GM12878 (cell line): ENCODE measurements around the gene ADAMTSL4. TPM values are rescaled to one million over a fixed set of nuclear protein-coding genes. Genes with fewer than 3 reads are reported as not detected.
A peak's percentile ranks its signal among the peaks of the same experiment; 100 is the strongest.

Experiments used
- BHLHE40 ChIP-seq, 2 experiments: fragments of 450-650 bp in 1 of 2; IDR thresholded peaks; 2 replicates each; pipeline ENCODE4 v1.6.1; 2011 to 2017; ENCODE audit warnings: low read depth in 2 of 2, borderline replicate concordance in 1 of 2, improper control_type of control experiment in 1 of 2, low read length in 1 of 2, mild to moderate bottlenecking in 1 of 2
- EED ChIP-seq: sonication (generic); IDR thresholded peaks from 2 replicates; pipeline ENCODE4 v1.6.1; 2016; ENCODE audit warnings: antibody characterized with exemption, low read depth
- ELK1 ChIP-seq: IDR thresholded peaks from 2 replicates; pipeline ENCODE4 v1.6.1; 2012; ENCODE audit warnings: low read depth, low read length, improper control_type of control experiment
- GABPA ChIP-seq: IDR thresholded peaks from 2 replicates; pipeline ENCODE4 v1.6.1; 2014; ENCODE audit warnings: antibody characterized with exemption, low read depth, mild to moderate bottlenecking, inconsistent platforms
- HSF1 ChIP-seq: fragments of 150-350 bp; IDR thresholded peaks from 2 replicates; pipeline ENCODE4 v1.6.1; 2014; ENCODE audit warnings: mild to moderate bottlenecking, low read depth, low read length
- IRF5 ChIP-seq: fragments of 450-650 bp; IDR thresholded peaks from 2 replicates; pipeline ENCODE4 v1.6.1; 2017; ENCODE audit warnings: borderline replicate concordance
- LARP7 ChIP-seq: fragments of 450-650 bp; IDR thresholded peaks from 2 replicates; pipeline ENCODE4 v1.6.1; 2017; ENCODE audit warnings: mild to moderate bottlenecking
- MAX ChIP-seq: IDR thresholded peaks from 2 replicates; pipeline ENCODE4 v1.6.1; 2012; ENCODE audit warnings: low read depth, low read length, improper control_type of control experiment
- NFIC ChIP-seq: IDR thresholded peaks from 2 replicates; pipeline ENCODE4 v1.6.1; 2012; ENCODE audit warnings: low read depth, mild to moderate bottlenecking, inconsistent platforms, low read length, moderate library complexity
- NR2C2 ChIP-seq: IDR thresholded peaks from 2 replicates; pipeline ENCODE4 v1.6.1; 2011; ENCODE audit warnings: borderline replicate concordance, low read depth; ENCODE audit not compliant: control insufficient read depth, insufficient read length
- NRF1 ChIP-seq: conservative IDR thresholded peaks from 2 replicates; pipeline ENCODE4 v1.6.1; 2011; ENCODE audit warnings: mild to moderate bottlenecking, low read depth, low read length, improper control_type of control experiment
- PAX5 ChIP-seq: IDR thresholded peaks from 2 replicates; pipeline ENCODE4 v1.6.1; 2011; ENCODE audit warnings: low read depth, low read length, borderline replicate concordance
- RAD51 ChIP-seq: fragments of 450-650 bp; IDR thresholded peaks from 2 replicates; pipeline ENCODE4 v1.6.1; 2016; ENCODE audit warnings: moderate library complexity, mild to moderate bottlenecking, inconsistent platforms
- RELB ChIP-seq: fragments of 450-650 bp; IDR thresholded peaks from 2 replicates; pipeline ENCODE4 v1.6.1; 2017; ENCODE audit warnings: low read depth, mild to moderate bottlenecking, moderate library complexity
- RFX5 ChIP-seq: IDR thresholded peaks from 2 replicates; pipeline ENCODE4 v1.6.1; 2011; ENCODE audit warnings: low read depth, low read length, improper control_type of control experiment
- SIX5 ChIP-seq: IDR thresholded peaks from 2 replicates; pipeline ENCODE4 v1.6.1; 2011; ENCODE audit warnings: mild to moderate bottlenecking, low read depth, low read length, moderate library complexity; ENCODE audit not compliant: severe bottlenecking
- SUZ12 ChIP-seq: fragments of 200-600 bp; sonication (generic); IDR thresholded peaks from one replicate; pipeline ENCODE4 v1.6.1; 2018; ENCODE audit warnings: antibody characterized with exemption, mild to moderate bottlenecking; ENCODE audit not compliant: unreplicated experiment
- USF1 ChIP-seq: IDR thresholded peaks from 2 replicates; pipeline ENCODE4 v1.6.1; 2011; ENCODE audit warnings: borderline replicate concordance, low read depth, mild to moderate bottlenecking, moderate library complexity, mixed read lengths, low read length; ENCODE audit not compliant: insufficient read depth; ENCODE audit errors: extremely low read length
- YY1 ChIP-seq: IDR thresholded peaks from 2 replicates; pipeline ENCODE4 v1.6.1; 2011; ENCODE audit warnings: low read depth, mild to moderate bottlenecking, low read length
- polyA plus RNA-seq, 11 experiments: library from polyadenylated mRNA; depleted of rRNA in 4 of 11; unstranded in 6 of 11; stranded (reverse) in 5 of 11; fragments of >200 nt; fragmentation: Nextera tagmentation in 4 of 11; fragmentation: Illumina TruSeq in 1 of 11; extraction: Ambion mirVana in 4 of 11; extraction: Trizol in 1 of 11; gene quantifications; 1 replicate in 1 of 11; 2 replicates in 10 of 11; pipeline versions ENCODE4 v1.2.1 to v1.2.3, GENCODE V29; 2011 to 2016; ENCODE audit warnings: inconsistent platforms in 2 of 11, missing spikeins in 2 of 11, low read depth in 1 of 11
- total RNA-seq, 4 experiments: library from RNA; depleted of rRNA in 3 of 4; stranded (reverse); fragments of >200 nt in 3 of 4; fragmentation: Illumina TruSeq in 1 of 4; extraction: Trizol in 1 of 4; gene quantifications; 2 replicates each; pipeline versions ENCODE4 v1.2.1 to v1.2.3, GENCODE V29; 2013 to 2021

Gene ADAMTSL4
- total and polyA plus RNA-seq, 10 of the 15 experiments (the other 5 are each of a cell fraction or from before 2014, with no cell fraction given) = 0.04 to 0.15 (median 0.05) TPM; not detected in 5

- peak; percentile 17; the same call in 1 of the 2 replicates for TF ChIP-seq ELK1
- no peak for TF ChIP-seq USF1
- TF ChIP-seq SIX5 = no peak
- TF ChIP-seq PAX5 = no peak
- no peak for TF ChIP-seq IRF5
- no peak for TF ChIP-seq RAD51
- TF ChIP-seq EED = peak; percentile 58; the same call in 1 of the 2 replicates
- peak; percentile 40; the same call in 1 of the 2 replicates for TF ChIP-seq NFIC
- no peak for TF ChIP-seq GABPA
- no peak for TF ChIP-seq SUZ12
- 0 out of 2 replicates have a peak, but pooled peaks have one; percentile 17 for TF ChIP-seq RELB
- no peak for TF ChIP-seq RFX5
- TF ChIP-seq BHLHE40 (IDR thresholded peaks at IDR 0.05; ENCODE audit: borderline replicate concordance in 1 of 2, low read depth in 2 of 2, low read length in 1 of 2) = peak in 1 of 2 experiments; percentile 22; a peak in 1 of 4 replicates
- no peak for TF ChIP-seq MAX
- TF ChIP-seq NR2C2 = no peak
- TF ChIP-seq YY1 = peak; percentile 67; the same call in 1 of the 2 replicates
- no peak for TF ChIP-seq HSF1
- no peak for TF ChIP-seq NRF1
- TF ChIP-seq LARP7 = peak; percentile 14; the same call in 1 of the 2 replicates
Observed at GRCh38 chr1:150578272-150579109, 29.3 kb downstream of the ADAMTSL4 start (continued).
